DOHH2 (cell line): ENCODE data around the gene PRDM16.

Experiments used
- CTCF ChIP-seq: fragments of 200-600 bp; sonication (generic); IDR thresholded peaks from one replicate; pipeline ENCODE4 v1.5.1; 2014; ENCODE audit warnings: antibody characterized with exemption, mild to moderate bottlenecking, low read depth, low read length; ENCODE audit not compliant: poor library complexity, severe bottlenecking
- EZH2phosphoT487 ChIP-seq: fragments of 200-600 bp; sonication (generic); IDR thresholded peaks from 2 replicates; pipeline ENCODE4 v1.6.1; 2017; ENCODE audit warnings: borderline replicate concordance, mild to moderate bottlenecking, antibody characterized with exemption, low read length, moderate library complexity, mixed read lengths

GRCh38 chr1:3450202-3450863, 381.3 kb downstream of the PRDM16 start:
- TF ChIP-seq CTCF (no peak), EZH2phosphoT487 (no peak)
